Forelimb muscle (tissue), 1 donor: ENCODE measurements around the gene KCNK15. TPM values are rescaled to one million over a fixed set of nuclear protein-coding genes. Genes with fewer than 3 reads are reported as not detected.
"Not testable (repeated sequence)": the region's sequence is repeated elsewhere in the genome, so short reads cannot be mapped to it uniquely, and the experiment has no call there.

ENCODE experiments used
- DNase-seq: peaks from one replicate; pipeline ENCODE4 v3.0.0-alpha.2; 2013; ENCODE audit warnings: low read depth
- polyA plus RNA-seq: library from polyadenylated mRNA; unstranded; fragments of 120-200 nt; gene quantifications from one replicate; pipeline ENCODE4 v1.2.1, GENCODE V29; 2013; ENCODE audit not compliant: insufficient read length

The KCNK15 gene
- polyA plus RNA-seq: 0.20 TPM

DNA sequence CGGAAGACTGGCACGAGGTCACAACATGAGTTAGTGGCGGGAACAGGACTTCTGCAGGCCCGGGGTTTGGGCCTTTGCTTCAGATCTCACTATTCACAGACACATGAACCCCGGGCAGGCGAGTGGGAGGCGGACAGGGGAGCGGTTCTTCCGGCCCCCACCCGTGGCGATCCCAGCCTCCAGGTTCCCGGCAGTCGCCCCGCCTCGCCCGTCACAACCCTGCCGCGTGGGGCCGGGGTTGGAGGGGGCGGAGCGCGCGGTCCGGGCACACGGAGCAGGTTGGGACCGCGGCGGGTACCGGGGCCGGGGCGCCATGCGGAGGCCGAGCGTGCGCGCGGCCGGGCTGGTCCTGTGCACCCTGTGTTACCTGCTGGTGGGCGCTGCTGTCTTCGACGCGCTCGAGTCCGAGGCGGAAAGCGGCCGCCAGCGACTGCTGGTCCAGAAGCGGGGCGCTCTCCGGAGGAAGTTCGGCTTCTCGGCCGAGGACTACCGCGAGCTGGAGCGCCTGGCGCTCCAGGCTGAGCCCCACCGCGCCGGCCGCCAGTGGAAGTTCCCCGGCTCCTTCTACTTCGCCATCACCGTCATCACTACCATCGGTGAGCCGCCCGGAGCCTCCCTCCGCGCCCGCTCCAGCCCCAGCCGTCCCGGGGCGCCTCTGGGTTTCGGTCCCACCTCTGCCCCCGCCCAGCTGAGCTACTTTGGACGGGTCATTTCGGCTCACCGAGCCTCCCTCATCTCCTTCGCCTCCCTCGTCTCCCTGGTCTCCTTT lies at the start of gene KCNK15:
Gene KCNK15, plus strand, starts transcription at position 268 of the 769 bp plus-strand sequence. Its CDS starts 46 bp downstream, at position 314.
- no peak for DNase-seq

DNA sequence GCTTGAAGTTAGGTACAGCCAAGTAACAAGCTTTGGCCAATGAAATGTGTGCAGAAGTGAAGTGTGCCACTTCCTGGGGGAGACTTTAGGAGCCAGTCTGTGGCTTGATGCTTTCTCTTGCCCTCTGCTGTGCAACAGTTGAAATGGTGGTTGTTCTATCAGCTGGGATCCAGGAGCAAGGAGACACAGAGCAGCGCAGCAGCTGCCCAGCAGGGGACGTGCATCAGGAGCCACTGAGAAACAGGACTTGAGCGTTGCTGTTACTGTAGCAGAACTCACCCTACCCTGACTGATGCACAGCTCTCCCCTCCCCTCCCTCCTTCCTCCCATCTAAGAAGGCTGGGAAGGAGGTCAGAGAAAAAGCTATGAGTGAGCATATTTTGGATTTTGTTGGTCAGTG lies 49.4 kb upstream of the KCNK15 start:
- no peak for DNase-seq

DNA sequence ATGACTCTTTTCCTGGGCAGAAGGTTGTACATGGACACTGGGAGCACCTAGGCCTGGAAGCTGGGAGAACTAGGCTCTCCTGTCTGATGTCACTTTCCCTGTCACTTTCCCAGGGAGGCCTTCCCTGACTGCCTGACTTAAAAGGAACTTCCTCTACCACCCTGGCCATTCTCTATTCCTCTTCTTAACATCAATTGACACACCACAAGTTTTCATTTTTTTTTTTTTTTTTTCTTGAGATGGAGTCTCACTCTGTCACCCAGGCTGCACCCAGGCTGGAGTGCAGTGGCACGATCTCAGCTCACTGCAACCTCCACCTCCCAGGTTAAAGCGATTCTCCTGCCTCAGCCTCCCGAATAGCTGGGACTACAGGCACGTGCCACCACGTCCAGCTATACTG lies 48.6 kb upstream of the KCNK15 start:
- not testable (repeated sequence) for DNase-seq

DNA sequence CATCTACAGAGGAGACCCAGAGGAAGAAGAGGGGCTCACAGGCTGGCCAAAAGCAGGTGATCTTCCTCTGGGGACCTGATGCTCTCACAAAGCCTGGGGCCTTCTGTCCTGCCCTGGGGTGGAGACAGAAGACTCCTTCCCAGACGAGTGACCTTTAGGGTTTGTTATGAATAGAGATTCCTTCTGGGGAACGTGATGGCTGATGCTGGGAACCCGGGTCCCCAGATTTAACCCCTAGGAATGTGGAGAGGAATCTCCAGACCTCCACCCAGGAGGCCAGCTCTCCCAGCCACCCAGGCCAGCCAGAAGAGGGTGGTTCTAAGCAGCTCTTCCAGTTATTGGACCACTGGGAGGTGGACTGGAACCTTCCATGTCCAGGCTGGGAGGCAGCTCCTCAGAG lies 47.3 kb upstream of the KCNK15 start:
- DNase-seq: no peak

DNA sequence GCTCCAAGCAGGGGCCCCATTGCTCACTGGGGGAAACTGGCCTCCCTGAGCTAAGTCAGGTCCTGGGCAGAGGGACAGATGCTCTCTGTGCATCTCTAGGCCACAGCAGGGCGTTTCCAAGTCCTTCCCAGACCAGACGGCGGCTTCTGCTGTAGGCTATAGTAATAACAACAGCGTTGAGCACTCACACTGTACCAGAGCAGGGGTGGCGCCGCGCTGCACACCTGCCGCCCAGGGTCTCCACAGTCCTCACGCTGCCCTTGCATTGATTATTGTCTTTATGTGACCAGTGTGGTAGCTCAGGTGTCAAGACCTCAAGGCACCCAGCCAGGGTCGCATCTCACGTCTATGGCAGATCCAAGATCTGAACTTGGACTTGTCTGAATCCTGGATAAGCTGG lies 45.4 kb upstream of the KCNK15 start:
- DNase-seq: no peak

DNA sequence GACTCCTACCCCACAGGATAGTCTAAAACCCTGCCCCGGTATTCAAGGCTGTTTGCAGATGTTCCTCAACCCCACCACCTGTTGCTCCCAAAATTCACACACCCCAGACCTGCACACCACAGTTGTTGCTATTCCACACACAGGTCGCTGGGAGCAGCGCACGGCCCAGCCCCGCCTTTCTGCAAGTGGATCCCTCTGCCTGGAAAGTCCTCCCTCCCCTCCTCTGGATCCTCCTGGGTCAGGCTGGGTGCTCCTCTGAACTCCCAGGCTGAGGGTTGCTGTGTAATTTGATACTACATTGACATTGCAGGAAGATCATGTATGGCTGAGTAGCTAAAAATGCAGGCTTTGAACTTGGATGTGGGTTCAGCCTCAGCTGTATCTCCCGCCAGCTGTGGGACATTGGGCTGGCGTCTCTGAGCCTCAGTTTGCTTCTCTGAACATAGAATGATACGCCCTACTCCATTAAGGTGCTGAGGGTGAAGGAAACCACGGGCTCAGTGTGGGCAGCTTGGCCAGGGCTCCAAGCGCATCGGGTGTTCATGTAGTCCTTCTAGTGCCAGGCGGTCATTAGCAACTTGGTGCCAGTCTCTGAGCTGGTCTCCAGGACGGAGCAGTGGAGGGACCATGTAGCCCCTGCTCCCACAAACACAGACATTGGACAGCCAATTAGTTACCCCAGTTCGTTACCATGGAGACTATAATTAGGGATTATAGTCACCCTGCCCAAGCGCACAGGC lies 44.4 kb upstream of the KCNK15 start:
- no peak for DNase-seq

DNA sequence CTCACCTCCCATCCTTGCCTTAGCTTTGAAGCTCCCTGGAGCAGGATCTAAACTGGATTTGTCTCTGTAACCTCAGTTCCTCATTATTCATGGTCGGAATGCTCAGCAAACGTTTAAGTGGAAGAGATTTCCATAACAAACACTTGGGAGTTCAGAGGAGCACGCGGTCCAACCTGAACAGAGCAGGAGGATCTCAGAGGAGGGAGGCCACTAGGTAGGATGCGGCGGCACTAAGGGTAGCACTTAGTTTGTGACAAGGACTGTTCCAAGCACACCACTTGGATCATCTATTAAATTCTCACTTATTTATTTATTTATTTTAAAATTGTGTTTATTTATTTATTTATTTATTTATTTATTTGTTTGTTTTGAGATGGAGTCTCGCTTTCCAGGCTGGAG lies 43.8 kb upstream of the KCNK15 start:
- DNase-seq: no peak

DNA sequence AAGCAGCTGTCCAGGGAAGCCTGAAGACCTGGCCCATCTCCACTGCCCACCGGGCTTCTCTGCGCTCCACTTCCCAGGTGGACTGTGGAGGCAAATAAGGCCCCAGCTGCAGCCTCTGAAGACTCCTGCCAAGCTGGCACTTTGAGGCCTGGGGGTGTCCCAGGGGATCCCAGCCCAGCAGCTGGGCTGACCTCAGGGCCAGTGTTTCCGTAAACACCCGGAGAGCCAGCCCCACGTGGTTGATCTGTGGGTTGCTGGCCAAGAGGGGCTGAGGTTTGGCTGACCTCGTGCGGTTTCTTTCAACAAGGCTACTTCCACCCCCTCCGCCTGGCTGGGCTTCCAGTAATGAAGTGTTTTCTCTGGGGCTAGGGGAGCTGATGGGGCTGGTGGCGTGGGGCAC lies 42.9 kb upstream of the KCNK15 start:
- DNase-seq: no peak

DNA sequence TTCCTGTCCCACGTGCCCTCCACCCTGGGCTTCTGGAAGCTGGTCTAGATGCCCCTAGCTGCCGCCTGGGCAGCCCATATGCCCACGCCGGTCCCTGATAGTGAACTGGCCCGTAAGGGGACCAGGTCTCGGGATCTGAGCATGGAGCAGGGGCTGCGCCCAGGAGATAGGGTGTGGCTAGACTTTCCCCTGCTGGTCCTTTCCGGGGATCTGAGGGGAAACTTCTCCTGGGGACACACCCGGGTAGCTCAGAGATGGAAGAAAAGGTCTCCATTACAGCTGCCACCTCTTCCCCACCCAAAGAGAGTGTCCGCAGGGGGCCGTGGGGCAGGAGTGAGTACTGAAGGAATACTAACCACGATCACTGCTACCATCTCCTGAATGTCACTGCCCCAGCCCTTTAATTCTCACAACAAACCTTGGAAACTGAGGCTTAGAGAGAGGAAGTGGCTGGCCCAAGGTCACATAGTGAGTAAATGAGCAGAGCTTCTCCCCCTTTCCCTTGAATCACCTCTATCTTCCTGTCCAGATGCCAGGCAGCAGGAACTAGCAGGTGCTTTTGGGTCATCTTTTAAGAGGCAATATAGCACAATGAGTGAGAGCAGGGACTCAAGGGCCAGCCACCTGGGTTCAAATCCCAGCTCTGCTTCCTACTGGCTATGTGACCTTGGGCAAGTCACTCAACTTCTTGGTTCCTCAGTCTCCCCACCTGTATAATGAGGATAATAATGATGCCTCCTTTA lies 42.3 kb upstream of the KCNK15 start:
- DNase-seq: no peak

DNA sequence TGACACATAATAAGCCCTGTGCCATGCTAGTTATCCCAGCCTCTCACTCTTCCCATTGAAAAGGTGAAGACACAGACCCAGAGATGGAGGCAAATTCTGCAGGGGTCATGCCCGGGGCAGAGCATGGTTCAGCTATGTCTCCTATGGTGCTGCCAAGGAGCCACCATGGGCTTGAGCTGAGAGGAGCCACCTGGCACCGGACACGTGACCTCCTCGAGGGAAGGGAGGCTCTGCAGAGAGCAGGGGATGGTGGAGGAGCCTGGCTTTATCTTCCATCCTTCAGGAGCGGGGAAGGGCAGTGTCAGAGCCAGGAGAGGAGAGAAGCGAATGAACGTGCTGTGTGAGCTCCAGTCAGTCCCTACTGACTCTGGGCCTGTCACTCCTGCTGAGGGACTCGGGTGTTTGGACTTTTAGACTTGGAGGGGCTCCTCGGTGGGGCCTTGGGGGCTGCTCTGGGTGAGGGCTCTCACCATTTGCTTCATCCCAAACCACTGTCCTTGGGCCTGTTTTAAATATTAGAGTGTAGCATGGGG lies 41.6 kb upstream of the KCNK15 start:
- DNase-seq: no peak

DNA sequence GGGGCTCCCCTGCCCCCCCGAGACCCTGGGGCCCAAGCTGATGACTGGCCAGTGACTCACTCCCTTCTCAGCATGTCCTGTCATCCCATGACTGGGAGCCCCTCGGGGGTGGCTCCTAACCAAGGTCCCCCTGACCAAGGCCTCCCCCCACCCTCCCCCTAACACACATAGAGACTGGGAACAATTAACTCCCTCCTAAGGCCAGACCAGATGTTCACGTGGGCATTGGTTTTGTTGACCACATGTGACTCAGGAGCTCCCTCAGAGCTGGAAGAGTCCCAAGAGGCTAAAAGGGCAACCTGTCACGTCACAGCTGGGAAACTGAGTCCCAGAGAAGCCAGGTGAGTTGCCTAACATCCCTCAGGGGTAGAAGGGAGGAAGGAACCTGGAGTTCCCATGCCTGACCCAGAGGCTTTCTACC lies 41.1 kb upstream of the KCNK15 start:
- no peak for DNase-seq

DNA sequence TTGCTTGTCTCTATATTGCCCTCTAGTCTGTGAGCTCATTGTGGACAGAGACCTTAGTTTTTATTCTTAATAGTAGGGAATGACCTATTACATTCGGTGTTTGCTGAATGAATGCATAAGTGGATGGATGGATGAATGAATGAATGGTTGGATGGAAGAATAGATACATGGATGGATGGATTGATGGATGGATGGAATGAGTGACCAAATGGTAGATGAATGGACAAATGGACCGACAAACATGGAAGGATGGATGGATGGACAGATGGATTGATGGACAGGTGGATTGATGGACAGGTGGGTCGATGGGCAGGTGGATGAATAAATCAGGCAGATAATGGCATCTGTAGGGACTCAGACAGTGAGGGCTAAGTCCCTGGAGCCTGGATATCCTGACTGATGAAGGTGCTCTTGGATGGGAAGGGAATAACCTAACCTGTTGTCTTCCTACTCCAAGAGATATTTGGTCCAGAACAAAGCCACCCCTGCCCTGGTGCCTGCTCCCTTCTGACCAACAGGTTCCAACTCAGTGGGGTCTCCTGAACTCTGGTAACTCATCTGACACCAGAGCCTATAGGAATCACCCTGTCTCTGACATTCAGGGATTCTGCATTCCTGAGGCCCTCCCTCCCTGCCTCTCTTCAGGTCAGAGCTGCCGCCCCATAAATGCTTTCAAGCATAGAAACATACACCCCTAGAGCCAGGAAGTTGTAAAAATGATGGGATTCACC lies 40.1 kb upstream of the KCNK15 start:
- no peak for DNase-seq

DNA sequence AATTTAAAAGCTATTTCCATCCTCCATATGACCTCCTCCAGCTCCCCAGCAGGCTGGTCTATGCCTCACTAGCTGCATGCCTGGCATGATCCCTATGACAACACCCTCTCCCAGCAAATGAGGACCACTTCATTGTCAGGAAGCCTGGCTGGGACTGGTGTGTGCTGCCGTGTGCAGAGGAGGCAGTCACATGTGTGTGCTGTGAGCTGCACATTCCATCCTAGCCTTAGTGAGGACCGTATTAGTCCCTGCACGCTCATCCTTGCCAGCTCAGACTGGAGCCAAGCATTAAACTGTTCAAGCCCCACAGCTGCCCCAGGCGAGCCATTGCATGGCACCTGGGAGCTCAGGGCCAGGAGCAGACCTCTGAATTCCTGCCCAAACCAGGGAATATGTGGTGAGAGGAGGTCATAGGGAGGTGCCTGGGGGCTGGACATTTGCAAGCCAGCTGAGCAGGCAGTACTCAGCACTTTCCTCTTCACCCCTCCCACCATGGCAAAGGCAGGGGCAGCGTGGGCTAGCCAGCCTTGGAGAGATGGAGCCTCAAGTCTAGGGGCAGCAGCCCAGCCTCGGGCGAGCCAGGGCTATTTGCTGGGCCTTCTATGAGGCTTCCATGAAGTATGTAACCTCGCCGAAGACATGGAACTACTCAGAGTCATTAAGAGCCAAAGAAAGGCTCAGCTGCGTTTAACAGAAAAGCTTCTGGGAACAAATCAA lies 39.2 kb upstream of the KCNK15 start:
- DNase-seq: no peak

DNA sequence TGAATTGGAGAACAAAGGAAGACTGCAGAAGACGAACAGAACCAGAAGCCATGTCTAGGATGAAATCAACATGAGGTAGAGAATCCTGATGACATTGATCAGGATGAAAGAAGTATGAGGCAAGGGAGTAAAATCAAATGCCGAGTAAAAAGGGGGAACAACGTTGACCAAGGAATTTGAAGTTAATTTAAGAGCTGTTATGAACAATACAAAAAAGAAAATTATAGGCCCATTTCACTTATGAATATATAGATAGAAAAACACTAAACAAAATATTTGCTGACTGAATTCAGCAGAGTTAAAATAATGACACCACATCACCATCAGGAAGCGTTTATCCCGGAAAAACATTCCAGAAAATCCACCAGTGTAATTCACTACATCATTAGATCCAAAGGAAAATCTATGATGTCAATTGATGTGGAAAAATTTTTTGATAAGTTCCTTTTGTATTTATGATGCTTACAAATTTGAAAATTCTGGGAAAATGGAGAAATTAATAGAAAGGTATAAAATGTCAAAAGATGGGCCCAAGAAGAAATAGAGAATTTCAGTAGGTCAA lies 38.6 kb upstream of the KCNK15 start:
- no peak for DNase-seq

DNA sequence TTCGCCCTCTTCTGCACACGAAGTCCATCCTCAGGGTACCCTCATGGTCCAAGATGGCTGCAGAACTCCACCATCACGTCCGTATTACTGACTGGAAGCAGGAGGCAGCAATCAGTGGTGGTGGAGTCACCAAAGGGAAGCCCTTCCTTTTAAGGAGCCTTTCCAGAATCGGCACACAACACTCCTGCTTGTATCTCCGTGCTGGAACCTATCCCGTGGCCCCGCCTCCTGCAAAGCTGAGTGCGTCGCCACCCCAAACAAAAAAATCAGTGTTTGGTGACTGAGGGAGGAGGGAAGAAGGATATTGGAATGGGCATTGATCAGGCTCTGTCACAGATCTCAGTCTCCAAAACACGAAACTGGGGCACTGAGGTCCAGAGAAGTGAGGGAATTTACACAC lies 36.3 kb upstream of the KCNK15 start:
- no peak for DNase-seq

DNA sequence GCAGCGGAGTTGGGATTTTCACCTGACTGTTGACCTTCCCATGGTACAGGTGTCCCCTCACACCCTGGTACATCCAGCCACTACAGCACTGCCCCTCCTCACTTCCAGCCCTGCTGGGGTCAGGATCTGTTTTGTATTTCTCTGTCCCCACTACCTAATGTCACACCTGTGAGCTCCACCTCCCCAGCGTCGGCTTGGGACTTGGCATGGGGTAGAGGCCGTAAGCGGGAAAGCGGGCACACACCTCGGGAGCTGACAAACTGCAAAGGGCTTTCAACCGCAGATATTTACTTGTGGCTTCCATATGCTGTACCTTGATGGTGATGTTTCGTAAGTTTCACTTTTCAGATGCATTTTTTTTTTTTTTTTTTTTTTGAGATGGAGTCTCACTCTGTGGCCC lies 35.9 kb upstream of the KCNK15 start:
- no peak for DNase-seq

DNA sequence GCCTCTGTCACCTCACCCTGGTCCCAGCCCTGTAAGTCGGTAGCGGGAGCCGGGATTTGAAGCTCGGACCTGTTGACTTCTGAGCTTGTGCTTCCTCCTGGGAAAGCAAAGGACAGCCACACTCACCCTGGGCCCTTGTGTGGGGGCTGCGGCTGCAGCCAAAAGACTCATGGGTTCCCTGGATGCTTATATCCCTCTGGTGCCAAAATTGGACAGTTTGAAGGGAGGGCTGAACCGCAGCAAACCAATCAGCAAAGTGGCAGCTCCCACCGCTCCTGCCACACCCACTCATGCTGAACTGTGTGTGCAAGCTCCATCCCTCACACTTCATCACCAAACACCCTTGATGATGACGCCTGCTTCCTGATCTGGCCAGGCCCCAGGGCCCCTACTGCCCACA lies 34.4 kb upstream of the KCNK15 start:
- DNase-seq: no peak

DNA sequence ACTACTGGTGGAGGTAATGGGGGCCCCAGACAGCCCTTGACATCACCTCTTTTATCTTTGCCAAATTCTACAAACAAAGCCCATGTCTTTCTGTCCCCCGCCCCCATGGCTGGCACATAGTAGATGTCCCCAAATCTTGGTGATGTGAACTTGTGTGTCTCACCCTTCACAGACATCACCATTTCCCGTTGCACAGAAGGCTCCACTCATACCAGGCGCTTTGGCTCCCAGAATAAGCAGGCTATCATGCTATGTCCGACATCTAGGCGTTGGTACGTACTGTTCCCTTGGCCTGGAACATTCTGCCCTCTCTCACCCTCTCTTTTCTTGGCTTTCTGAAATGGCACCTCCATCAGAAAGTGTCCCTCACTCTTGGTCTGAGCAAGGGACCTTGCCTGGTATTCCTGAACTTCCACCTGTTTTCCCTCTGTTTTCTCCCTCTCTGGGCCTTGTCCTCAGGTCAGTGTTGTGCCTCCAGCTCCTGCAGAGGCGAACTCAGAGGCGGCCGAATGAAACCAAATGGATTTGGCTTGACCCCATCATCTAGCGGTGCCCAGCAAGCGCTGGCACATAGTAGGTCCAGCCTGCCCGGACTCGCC lies 31.5 kb upstream of the KCNK15 start:
- DNase-seq: no peak

DNA sequence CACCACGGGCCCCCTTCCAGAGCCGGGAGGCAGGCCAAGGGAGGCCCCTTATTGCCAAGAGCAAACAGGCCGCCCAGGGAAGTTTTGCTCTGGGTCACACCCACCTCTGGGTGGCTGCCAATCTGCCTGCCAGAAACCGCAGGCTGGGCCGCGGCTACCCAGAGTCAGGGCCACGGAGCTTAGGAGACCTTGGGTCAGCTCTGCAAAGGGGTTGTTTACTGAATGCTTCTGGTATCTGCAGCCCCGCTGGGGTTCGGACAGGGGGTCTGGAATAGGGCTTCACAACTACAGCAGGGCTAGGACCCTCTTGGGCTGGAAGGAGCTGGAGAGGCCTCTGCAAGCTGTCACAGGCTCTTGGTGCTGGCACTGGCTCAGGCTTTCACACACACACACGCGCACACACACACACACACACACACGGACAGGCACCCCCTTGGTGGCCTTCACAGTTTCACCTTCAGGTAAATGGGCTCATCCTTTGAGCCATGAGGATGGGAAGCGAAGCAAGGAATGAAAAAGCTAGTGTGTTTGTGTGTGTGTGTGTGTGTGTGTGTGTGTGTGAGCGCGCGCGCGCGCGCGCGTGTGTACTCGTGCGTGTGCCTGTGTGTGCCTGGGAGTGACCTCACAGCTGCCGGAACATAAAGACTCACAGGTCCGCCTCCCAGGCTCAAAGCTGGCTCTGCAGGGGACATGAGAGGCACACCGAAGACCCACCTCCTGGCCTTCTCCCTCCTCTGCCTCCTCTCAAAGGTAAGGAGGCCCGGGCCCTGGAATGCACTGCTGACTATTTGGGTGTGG lies 30.8 kb upstream of the KCNK15 start, which contains the start of gene CCN5:
Gene CCN5, plus strand, starts transcription at position 669 of the 798 bp plus-strand sequence. Its CDS starts 22 bp downstream, at position 691.
- DNase-seq: no peak
